Amniotic stem cell (primary cell): ENCODE measurements around the gene INMT.
"Not testable (repeated sequence)": the region's sequence is repeated elsewhere in the genome, so short reads cannot be mapped to it uniquely, and the experiment has no call there.

ENCODE experiments used
- DNase-seq: peaks from one replicate; lab custom pipeline; 2025; lab: John Stamatoyannopoulos, UW

Gene INMT

GRCh38 chr7:30751696-30752273, at the start of gene INMT:
Gene INMT, plus strand, starts transcription at chr7:30752135. Its CDS starts 16 bp downstream, at chr7:30752151.
- DNase-seq: no peak

DNA sequence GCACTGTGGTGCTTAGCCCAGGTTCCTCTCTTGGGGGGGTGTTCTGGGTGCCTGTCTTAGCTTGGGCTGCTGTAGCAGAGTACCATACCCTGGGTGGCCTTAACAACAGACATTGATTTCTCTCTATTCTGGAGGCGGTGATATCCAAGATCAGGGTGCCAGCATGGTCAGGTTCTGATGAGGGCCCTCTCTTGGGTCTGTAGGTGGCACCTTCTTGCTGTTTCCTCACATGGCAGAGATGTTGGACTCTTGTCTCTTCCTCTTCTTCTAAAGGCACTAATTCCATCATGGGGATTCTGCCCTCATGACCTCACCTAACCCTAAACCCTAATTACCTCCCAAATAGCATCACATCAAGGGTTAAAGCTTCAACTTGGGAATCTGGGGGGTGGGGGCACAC, 49.7 kb upstream of the INMT start:
- DNase-seq: no peak

- DNase-seq: no peak
Measured at GRCh38 chr7:30703756-30704155, 48.2 kb upstream of the INMT start.

GRCh38 chr7:30705008-30705407, 46.9 kb upstream of the INMT start:
- no peak for DNase-seq

- no peak for DNase-seq
Measured at GRCh38 chr7:30705596-30705995, 46.3 kb upstream of the INMT start.

GRCh38 chr7:30706316-30706715, 45.6 kb upstream of the INMT start:
- no peak for DNase-seq

DNA sequence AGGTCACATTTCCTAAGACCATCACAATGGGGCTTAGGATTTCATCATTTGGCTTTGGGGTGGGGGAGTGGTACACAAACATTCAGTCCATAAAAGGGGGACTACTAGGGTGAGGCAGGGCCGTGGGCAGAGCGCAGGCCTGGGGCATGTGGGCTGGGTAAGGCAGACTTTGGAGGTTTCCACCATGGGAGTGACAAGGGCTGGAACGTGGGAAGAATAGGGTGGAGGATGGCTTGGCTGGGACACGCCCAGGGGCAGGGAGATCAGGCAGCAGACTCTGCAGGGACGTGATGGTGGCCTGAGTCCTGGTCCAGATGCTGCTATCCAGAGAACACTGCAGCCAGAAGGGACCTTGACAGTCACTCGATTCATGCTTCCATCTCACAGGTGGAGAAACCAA, 45.0 kb upstream of the INMT start:
- no peak for DNase-seq

DNA sequence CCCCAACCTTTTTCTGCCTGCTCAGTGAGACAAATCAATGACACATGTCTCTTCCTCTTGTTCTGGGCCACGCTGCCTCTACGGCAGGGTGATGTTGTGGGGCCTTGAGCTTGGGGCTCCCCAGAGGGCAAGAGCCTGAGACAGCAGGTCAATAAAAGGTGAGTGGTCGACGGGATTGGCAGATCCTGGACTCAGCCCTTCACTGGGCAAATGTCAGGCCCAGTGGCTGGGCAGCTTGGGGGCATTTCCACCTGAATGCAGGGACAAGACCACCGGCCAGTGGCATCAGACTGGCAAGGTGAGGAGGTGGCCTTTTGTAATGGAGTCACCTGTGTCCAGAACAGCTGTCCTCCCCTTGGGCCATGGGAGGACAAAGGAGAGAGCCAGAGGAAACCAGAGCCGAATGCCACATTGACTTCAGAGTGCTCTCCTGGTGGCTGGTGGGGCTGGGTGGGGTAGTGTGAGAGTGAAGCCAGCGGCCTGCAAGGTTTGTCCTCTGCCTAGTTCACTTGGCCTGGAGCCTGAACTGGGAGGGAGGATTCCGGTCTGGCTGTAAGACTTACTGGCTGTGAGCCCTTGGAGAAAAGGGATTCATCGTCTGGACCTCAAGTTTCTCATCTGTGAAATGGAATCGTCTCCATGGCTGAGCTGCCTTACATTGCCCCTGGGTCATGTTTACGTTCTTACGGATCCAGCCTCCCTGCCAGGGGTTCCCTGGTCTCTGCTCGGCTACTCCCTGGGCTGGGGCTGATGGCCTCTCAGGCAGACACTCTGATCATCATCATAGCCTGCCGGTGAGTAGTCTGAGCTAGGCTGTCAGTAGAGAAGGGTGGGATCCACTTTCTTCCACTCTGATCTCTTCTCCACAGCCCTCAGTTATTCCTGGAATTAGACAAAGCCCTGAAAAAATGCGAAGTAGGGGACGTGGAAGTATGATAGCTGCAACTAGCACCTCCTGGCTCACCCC, 44.3 kb upstream of the INMT start:
- DNase-seq: no peak

GRCh38 chr7:30708412-30708811, 43.5 kb upstream of the INMT start:
- DNase-seq: no peak

DNA sequence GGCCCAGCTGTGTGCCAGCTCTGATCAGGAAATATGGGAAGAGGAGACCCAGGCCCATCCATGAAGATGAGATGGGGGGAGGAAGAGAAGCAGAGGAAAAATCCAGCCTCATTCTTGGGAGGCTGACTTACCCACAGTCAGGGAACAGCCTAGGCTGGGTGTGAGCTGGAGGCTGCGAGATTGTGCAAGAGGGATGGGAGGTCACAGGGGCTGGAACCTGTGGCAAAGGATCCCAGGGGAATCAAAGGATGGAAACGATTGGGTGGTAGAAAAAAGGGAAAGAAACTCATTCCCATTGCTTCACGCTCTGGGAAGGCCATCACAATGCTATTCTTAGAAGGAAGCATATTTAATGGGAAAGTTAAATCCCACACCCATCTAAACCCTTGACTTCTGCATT, 43.0 kb upstream of the INMT start:
- DNase-seq: no peak

- no peak for DNase-seq
Measured at GRCh38 chr7:30709549-30709948, 42.4 kb upstream of the INMT start.

DNA sequence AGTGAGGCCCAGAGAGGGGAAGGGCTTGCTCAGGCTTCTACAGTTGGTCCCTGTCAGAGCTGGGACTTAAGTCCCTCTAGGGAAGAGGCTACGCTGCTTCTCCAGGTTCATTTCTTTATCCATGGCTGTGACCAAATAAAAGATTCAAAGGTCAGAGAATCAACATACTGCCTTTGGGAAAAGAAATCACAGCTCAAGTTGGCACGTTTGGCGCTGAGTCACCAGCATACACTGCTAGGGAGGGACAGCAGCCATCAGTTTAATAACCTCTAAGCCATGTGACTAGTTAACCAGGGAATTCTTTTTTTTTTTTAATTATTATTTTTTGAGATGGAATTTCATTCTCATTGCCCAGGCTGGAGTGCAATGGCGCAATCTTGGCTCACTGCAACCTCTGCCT, 41.3 kb upstream of the INMT start:
- no peak for DNase-seq

- DNase-seq: no peak
Measured at GRCh38 chr7:30713392-30713791, 38.5 kb upstream of the INMT start.

DNA sequence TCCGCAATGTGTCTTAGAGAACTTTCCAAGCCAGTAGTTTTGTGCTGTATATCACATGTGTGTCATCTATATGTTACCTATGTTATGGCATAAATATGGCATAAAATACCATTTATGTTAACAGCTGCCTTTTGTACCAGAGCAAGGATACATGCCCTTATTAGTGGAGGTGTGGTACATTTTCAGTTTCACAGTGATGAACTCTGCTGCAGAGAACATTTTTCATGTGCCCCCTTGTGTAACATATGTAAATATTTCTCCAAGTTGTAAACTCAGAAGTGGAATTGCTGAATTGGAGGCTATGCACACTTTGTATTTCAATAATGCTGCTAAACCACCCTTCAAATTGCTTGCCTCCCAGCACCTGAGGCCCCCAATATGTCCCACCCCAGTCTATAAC, 37.8 kb upstream of the INMT start:
- no peak for DNase-seq

DNA sequence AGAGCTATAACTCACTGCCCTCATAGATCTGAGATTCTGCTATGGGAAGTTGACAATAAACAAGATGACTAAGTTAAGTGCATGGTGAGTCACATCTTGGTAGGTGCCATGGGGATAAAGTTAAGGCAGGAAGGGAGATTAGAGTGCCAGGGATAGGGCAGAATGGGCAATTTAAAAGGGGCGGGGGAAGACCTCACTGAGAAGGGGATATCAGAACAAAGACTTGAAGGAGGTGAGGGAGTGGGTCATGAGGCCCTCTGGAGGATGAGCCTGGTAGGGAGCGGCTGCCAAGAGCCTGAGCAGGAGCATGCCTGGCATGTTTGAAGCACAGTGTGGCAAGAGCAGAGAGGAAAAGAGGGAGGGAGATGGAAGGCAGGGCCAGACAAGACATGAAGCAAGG, 34.8 kb upstream of the INMT start:
- no peak for DNase-seq

DNA sequence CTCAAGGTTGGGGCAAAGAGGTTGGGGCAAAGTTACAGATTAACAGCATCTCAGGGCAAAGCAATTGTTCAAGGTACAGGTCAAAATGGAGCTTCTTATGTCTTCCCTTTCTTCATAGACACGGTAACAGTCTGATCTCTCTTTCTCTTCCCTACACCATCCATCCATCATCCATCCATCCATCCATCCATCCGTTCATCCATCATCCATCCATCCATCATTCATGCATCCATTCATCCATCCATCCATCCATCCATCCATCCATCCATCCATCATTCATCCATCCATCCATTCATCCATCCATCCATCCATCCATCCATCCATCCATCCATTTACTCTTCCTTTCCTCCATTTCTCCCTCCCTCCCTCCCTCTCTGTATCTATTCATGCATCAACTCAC, 32.5 kb upstream of the INMT start:
- not testable (repeated sequence) for DNase-seq

- no peak for DNase-seq
Measured at GRCh38 chr7:30721211-30721610, 30.7 kb upstream of the INMT start.

GRCh38 chr7:30722187-30722586, 29.7 kb upstream of the INMT start:
- no peak for DNase-seq

- no peak for DNase-seq
Measured at GRCh38 chr7:30722671-30723070, 29.3 kb upstream of the INMT start.

- no peak for DNase-seq
Measured at GRCh38 chr7:30723776-30724175, 28.2 kb upstream of the INMT start.

GRCh38 chr7:30726296-30727006, 25.5 kb upstream of the INMT start:
- no peak for DNase-seq

DNA sequence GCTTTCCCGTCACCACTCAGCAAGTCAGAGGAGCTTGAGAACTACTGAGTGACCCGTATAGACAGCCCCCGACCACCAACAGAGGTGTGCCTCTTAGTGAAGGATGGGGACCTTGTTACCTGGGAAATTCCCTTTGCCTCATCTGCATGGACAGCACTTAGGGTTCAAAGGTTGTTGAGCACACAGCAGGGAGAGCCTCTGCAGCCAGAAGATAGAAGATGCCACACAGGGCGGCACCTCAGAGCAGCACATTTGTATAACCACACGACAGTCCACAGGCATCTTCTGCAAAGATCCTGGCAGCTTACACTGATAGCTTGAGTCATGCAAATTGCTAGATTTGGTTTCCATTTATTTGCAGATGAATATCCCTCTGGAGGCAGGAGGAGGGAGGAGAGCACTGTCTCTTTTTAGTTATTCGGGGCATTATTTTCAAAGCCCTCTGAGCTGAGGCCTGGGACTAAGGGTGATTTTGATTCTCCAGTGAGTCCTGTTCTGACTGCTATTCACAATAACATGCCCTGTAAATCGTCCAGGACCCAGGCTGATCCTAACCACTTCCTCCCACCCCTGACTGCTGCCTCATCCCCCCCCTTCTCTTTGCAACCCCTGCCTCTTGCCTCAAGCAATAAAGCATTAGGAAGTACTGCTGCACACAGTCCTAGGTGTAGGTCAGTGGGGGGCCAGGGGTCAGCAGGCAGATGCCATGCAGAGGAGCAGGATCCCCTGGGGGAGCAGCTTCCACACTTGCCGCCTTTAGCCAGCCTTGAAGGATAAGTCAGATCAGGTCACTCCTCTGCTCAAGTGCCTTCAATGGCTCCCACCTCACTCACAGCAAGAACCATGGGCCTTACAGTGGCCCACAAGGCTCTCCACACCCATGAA, 24.6 kb upstream of the INMT start:
- no peak for DNase-seq
